ENCODE measurements around the gene FAR1.

DNA sequence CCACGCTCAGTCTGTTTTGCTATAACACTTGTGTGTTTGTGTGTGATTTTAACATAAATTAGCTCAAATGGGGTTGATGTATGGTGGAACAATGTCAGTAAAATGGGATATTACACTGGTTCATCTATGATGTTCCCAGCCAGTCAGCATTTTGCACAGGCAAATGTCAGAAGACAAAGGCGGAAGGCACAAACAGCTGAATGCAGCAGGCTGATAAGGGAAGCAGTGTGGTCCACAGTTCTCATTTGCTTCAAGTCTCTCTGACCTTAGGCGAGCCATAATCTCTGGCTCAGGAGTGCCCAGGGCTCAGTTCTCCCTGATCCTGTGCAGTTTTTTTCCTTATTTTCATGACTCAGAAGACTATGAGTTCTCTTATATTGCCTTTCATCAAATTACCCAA is 102.7 kb downstream of the FAR1 start:
- TF ChIP-seq, protein P1, sequence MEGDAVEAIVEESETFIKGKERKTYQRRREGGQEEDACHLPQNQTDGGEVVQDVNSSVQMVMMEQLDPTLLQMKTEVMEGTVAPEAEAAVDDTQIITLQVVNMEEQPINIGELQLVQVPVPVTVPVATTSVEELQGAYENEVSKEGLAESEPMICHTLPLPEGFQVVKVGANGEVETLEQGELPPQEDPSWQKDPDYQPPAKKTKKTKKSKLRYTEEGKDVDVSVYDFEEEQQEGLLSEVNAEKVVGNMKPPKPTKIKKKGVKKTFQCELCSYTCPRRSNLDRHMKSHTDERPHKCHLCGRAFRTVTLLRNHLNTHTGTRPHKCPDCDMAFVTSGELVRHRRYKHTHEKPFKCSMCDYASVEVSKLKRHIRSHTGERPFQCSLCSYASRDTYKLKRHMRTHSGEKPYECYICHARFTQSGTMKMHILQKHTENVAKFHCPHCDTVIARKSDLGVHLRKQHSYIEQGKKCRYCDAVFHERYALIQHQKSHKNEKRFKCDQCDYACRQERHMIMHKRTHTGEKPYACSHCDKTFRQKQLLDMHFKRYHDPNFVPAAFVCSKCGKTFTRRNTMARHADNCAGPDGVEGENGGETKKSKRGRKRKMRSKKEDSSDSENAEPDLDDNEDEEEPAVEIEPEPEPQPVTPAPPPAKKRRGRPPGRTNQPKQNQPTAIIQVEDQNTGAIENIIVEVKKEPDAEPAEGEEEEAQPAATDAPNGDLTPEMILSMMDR (IDR thresholded peaks at IDR 0.05): no peak
- TF ChIP-seq POLR2A (IDR thresholded peaks at IDR 0.05) (no peak), POLR2AphosphoS5 (IDR thresholded peaks at IDR 0.05) (no peak)

Data from gastroesophageal sphincter (tissue), 3 donors.